Stimulated activated CD8-positive, alpha-beta memory T cell treated with anti-CD3 and anti-CD28 coated beads, Interleukin-7, amount 100 ng/mL, for 48 hours (primary cell): ENCODE measurements around the gene MYO3B.

Experiments used
- DNase-seq, 2 donors: peaks; one replicate each; pipeline ENCODE4 v3.0.0-alpha.2; 2020; ENCODE audit warnings: low read depth in 1 of 2; ENCODE audit errors: extremely low read depth in 1 of 2

MYO3B gene

GRCh38 chr2:170298115-170298514 is 120.2 kb downstream of the MYO3B start:
- DNase-seq, result no peak

- no peak for DNase-seq
These were observed 121.0 kb downstream of the MYO3B start for GRCh38 chr2:170298861-170299429.

- DNase-seq, result no peak
These were observed 123.0 kb downstream of the MYO3B start for GRCh38 chr2:170300993-170301392.

DNA sequence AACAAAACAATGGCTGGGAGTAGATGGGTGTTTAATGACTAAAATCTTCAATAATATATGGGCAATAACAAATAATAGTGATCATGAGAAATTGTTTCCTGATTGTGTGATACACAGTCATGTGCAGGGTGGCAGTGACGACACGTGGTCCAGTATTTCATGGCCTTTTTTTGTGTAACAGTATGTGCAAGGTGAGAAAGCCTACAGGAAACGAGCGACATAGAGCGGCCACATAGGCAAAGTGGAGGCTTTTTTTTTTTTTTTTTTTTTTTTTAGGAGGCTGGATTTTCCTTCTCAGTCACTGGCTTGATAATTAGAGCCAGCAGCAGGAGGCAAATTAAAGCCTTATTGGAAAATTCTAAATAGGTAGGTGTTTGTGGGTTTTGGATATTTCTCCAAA is 123.7 kb downstream of the MYO3B start:
- DNase-seq, result no peak

DNA sequence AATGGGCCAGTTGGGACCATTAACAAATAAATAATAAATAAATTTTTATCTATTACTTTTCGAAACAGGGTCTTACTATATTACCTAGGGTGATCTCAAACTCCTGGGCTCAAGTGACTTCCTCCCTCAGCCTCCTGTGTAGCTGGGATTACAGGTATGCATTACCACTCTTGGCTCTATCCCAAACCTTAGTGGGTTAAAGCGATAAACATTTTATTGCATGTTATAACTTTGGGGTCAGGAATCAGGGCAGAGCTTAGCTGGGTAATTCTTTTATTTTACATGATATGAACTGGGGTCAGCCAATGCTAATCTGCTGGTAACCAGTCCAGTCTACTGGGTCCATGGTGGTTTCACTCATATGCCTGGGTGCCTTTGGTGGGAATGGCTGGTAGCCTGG is 127.8 kb downstream of the MYO3B start:
- no peak for DNase-seq

- DNase-seq, result no peak
These were observed 128.4 kb downstream of the MYO3B start for GRCh38 chr2:170306293-170306873.

- no peak for DNase-seq
These were observed 129.1 kb downstream of the MYO3B start for GRCh38 chr2:170307052-170307451.

DNA sequence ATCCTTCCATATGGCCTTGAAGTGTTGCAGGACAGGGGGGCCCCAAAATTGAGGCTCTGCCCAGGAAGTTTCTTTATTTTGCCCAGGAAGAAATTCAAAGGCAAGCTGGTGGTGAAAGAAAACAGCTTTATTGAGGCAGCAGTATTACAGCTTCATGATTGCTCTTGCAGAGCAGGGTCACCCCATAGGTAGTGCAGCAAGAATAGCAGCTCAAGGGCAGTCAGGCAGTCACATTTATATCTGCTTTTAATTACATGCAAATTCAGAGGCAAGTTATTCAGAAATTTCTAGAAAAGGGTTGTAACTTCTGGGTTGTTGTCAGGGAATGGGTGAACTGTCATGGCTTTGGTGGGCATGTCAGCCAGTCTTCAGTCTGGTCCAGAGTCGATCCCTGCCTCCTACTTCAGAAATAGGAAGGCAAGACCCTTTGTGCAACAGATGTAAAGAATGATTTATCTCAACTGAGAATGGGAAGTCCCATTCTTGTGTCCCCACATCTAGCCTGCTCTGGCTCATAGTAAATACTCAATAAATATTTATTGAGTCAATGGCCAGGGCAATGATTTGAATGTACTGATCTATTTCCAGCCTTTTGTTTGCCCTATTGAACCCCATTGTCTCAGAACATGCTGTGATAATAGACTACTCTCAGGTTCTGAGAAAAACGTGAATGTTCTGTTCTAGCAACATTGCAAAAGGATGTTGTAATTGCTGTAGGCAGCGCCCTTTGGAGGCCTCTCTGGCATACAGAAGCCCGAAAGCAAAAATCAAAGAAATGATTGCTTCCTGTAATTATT is 129.8 kb downstream of the MYO3B start:
- DNase-seq, result no peak

GRCh38 chr2:170310876-170311502 is 133.0 kb downstream of the MYO3B start:
- DNase-seq, result no peak

GRCh38 chr2:170313347-170313991 is 135.5 kb downstream of the MYO3B start:
- DNase-seq, result no peak

GRCh38 chr2:170313992-170314348 is 136.0 kb downstream of the MYO3B start:
- no peak for DNase-seq

DNA sequence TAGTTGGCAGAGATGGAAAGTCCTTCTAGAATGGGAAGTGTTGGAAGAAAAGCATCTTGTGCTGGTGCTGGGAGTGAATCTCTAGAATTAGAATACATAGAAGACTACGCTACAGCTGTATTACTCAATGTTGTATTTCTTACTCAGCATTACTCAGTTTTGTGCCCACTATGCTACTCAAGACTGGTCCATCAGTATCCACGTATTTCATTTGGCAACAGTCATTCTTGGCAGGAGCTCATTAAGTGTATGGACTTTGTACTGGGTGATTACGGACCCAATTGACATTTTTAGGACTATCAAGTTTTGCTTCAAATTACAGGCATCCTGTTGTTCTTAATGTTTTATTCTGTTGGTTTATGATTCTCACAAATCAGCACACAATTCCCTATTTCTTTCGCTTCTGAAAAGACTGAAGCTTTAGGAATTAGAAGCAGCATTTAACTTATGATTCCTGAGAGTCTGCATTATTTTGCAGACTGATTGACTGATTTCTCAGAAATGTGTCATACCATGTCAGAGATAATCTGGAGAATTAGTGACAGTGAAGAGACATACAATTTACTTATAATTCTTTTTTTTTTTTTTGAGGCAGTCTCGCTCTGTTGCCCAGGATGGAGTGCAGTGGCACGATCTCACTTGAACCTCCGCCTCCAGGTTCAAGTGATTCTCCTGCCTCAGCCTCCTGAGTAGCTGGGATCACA is 136.9 kb downstream of the MYO3B start:
- DNase-seq, result no peak

DNA sequence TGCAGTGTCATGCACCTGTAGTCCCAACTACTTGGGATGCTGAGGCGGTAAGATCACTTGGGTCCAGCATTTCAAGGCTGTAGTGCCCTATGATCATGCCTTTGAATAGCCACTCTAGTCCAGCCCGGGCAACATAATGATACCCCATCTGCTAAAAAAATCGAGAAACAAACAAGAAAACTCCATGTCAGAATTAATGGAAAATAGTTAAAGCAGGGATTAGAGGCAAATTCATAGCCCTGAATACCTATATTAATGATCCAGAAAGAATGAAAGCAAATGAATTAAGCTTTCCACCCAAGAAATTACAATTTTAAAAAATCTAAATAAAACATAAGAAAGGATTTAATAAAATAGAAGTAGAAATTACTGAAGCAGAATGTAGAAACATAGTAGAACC is 143.0 kb downstream of the MYO3B start:
- no peak for DNase-seq

DNA sequence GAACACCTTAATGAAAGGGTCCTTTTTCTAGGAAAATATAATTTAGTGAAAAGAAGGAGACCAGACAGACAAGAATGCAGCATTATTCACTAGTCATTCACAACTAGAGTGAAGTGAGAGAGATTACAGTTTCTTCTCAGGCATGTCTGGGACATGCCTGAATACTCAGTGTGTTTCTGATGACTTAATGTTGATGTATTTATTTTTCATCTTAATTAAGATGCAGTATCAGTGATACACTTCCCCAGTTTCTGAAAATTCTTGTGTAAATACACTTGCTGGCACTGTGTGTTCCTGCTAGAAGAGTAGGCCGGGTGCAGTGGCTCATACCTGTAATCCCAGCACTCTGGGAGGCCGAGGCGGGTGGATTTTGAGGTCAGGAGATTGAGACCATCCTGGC is 143.6 kb downstream of the MYO3B start:
- DNase-seq, result no peak

DNA sequence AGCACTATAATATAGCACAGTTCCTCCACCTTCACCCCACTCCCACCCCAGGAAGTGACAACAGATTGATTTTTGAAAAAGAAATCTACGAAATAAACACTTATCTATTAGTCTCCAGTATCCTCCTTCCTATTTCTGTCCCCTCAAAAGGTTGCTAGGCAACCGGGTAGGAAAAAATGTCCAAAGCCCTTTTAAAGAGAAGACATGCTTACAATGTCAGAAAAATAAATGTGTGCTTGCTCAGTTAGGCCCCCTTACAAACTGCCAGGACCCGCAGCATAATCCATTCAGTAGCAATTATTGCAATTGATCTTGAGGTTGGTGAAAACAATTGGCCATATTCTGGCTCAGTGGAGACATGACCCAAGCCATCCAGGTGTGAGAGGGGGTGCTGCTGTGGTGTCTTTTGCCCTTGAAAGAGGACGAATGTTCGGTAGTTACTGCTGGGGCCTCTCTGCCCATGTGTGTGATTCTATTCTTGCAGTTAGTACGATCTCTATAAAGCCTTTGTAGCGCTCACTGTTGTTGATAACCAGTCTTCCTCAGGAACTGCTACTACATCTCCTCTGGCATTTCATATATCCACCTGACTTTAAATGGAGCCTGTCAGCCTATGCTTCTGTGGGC is 144.3 kb downstream of the MYO3B start:
- no peak for DNase-seq

DNA sequence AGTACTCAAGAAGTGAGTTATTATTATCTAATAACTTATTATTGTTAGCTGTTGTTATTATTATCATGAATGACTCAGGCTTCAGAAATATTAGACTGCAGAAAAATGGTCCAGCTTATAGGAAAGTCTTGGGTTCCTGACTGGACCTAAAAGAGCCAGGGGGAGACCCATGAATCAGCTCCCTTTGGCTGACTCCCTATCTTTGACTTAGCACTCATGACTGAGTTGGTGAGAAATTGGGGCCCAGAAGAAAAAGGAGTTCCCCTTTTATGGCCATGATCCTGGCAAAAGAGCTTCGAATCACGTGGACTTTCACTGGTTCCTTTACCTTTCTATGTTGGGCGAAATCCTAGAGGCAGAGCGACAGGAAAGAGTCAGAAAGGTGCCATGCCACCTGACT is 145.8 kb downstream of the MYO3B start:
- DNase-seq, result no peak

DNA sequence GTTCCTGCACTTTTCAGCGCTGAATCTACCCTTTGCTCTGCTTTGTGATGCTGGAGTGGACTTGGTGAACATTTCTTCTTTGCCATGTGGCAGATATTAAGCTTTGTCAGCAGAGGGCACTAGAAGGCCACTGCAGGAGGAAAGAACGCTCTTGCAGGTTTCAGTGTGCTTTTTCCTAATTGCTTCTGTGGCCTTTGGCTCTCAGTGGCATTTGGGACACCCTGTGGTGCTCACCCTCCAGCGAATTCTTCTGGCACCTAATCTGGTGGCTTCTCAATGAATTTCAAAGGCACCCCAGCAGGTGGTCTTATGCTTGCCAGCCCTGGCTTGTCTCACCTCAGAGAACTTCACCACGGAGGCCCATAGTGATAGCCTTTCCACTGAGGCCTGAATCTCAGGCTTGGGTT is 146.7 kb downstream of the MYO3B start:
- DNase-seq, result peak in 1 of 2 donors; percentile 2

GRCh38 chr2:170330881-170331280 is 152.9 kb downstream of the MYO3B start:
- DNase-seq, result no peak

GRCh38 chr2:170332676-170333402 is 154.9 kb downstream of the MYO3B start:
- DNase-seq, result no peak

- DNase-seq, result no peak
These were observed 157.4 kb downstream of the MYO3B start for GRCh38 chr2:170335351-170335750.
